ENCODE results near the gene NSUN2. TPM values are rescaled to one million over a fixed set of nuclear protein-coding genes. Genes with fewer than 3 reads are reported as not detected.

The NSUN2 gene
- total and polyA plus RNA-seq, 9 donors: 33.5 to 52.1 (median 39.3) TPM

DNA sequence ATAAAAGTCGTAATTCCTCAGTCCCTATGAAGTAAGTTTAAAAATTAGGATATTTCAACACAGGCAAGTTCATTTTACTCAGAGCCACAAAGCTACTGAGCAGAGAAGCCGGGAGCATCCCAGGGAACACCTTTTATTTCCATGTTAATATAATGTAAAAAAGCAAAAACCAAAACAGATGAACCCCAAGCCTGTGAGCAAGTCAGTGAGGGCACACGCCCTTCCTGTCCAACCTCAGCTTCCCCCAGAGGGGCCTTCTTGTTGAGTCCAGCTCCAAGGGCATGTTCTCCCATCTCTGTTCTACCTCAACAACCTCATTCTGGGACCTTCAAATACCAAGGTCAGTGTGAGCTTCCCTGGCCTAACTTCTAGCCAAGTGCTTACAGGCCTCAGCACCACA, 24.8 kb downstream of the NSUN2 start:
- Histone ChIP-seq H3K27ac (no peak overlapping the region), H3K9me3 (no peaks in the 10 kb centered on the region), H3K36me3 (no peaks in the 10 kb centered on the region), H3K4me3 (no peak overlapping the region), H3K27me3 (no peaks in the 10 kb centered on the region), H3K4me1 (ENCODE audit: insufficient read depth) (no peaks in the 10 kb centered on the region)
- DNase-seq: no peak
- intact Hi-C loops (cut with DNase I): no loop called here
- TF ChIP-seq, protein P1, sequence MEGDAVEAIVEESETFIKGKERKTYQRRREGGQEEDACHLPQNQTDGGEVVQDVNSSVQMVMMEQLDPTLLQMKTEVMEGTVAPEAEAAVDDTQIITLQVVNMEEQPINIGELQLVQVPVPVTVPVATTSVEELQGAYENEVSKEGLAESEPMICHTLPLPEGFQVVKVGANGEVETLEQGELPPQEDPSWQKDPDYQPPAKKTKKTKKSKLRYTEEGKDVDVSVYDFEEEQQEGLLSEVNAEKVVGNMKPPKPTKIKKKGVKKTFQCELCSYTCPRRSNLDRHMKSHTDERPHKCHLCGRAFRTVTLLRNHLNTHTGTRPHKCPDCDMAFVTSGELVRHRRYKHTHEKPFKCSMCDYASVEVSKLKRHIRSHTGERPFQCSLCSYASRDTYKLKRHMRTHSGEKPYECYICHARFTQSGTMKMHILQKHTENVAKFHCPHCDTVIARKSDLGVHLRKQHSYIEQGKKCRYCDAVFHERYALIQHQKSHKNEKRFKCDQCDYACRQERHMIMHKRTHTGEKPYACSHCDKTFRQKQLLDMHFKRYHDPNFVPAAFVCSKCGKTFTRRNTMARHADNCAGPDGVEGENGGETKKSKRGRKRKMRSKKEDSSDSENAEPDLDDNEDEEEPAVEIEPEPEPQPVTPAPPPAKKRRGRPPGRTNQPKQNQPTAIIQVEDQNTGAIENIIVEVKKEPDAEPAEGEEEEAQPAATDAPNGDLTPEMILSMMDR (IDR thresholded peaks at IDR 0.05): no peak
- no peak for TF ChIP-seq EP300 (IDR thresholded peaks at IDR 0.05)
- TF ChIP-seq POLR2A (IDR thresholded peaks at IDR 0.05): no peak
- WGBS, 3 donors: 90 to 93% (median 93%) methylated on average over 3 of the region's 3 CpGs

DNA sequence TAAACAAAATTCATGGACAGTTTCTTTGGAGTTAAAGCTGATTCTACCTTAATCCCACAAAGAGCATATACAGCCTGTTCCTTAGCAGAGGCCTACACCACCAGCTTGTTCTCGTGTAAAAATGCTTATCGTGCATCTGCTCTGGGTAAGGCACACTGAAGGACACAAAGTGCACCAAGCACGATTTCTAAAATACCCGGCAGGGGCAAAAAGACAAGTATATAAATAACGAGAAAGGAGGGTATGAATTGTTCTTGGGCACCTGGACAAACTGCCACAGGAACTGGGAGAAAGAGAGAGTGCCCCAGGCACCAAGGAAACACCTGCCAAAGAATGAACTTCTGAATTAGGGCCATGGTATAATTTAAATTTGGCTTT, 25.3 kb downstream of the NSUN2 start:
- no peak overlapping the region for H3K4me3 ChIP-seq
- no peaks in the 10 kb centered on the region for H3K36me3 ChIP-seq
- TF ChIP-seq, protein P1 (IDR thresholded peaks at IDR 0.05): no peak
- no peak for TF ChIP-seq POLR2A (IDR thresholded peaks at IDR 0.05)
- TF ChIP-seq EP300 (IDR thresholded peaks at IDR 0.05): no peak
- no peaks in the 10 kb centered on the region for H3K9me3 ChIP-seq
- no peak overlapping the region for H3K27ac ChIP-seq
- intact Hi-C loops (cut with DNase I): no loop called here
- no peaks in the 10 kb centered on the region for H3K27me3 ChIP-seq
- 90 to 91% (median 90%) methylated on average over 5 of the region's 5 CpGs for WGBS, 3 donors
- DNase-seq: no peak
- no peaks in the 10 kb centered on the region for H3K4me1 ChIP-seq (ENCODE audit: insufficient read depth)

DNA sequence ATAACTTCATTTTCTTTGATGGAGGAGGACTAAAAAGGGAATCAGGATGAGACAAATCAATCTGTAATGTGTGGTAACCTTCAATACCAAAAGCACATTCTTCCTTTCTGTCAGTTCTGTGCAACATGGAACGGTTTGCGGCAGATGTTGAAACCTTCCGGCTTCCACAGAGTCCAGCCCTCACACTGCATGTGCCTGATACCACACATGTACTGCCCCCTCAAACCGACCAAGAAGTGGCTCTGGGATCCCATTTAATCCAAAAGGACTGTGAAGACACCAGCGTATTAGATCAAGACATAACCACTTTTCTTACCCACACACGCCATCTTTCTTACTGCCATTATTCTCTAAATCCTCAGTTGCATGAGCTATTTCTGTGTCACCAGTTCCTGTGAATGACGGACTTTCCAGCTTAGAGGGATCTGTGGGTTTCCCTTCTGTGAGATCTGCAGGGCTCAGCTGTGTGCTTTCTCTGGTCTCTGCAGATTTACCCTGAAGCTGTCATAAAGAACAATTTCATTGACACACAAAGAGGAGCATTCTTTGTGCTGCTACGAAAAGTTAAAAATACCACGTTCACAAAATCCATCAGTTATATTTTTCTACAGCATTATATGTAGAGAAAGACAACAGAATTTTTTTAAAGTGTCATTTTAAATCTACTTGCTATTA, 25.8 kb downstream of the NSUN2 start:
- no peaks in the 10 kb centered on the region for H3K4me1 ChIP-seq (ENCODE audit: insufficient read depth)
- H3K9me3 ChIP-seq: no peaks in the 10 kb centered on the region
- H3K27ac ChIP-seq: no peak overlapping the region
- H3K27me3 ChIP-seq: no peaks in the 10 kb centered on the region
- TF ChIP-seq POLR2A (IDR thresholded peaks at IDR 0.05): no peak
- TF ChIP-seq, protein P1 (IDR thresholded peaks at IDR 0.05): no peak
- TF ChIP-seq EP300 (IDR thresholded peaks at IDR 0.05): no peak
- no peak for DNase-seq
- intact Hi-C loops (cut with DNase I): no loop called here
- no peaks in the 10 kb centered on the region for H3K36me3 ChIP-seq
- H3K4me3 ChIP-seq: no peak overlapping the region
- WGBS, 3 donors: 92 to 96% (median 95%) methylated on average over 9 of the region's 9 CpGs

DNA sequence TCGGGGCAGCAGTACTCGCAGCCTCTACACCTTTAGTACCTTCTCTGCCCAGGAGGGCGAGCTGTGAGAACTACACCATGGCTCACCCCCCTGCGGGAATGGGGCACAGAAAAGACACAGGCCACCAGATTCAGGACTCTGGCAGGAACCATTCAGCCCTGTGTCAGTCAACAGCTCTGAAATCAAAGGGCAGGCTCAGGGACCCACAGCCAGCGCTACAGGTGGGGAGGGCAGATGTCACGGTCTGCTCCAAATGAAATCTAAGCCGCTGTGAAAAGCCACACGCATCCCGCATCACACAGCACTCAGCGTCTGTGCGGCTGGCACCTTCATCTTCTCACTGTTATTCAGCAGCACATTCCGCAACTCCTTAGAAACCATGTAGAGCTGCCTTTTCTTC, 27.9 kb downstream of the NSUN2 start:
- Histone ChIP-seq H3K4me1 (ENCODE audit: insufficient read depth) (no peaks in the 10 kb centered on the region), H3K9me3 (no peaks in the 10 kb centered on the region), H3K27ac (no peak overlapping the region), H3K27me3 (no peaks in the 10 kb centered on the region), H3K4me3 (no peak overlapping the region), H3K36me3 (no peaks in the 10 kb centered on the region)
- 92 to 93% (median 93%) methylated on average over 12 of the region's 12 CpGs for WGBS, 3 donors
- no peak for DNase-seq
- TF ChIP-seq, protein P1 (IDR thresholded peaks at IDR 0.05): no peak
- no peak for TF ChIP-seq EP300 (IDR thresholded peaks at IDR 0.05)
- no peak for TF ChIP-seq POLR2A (IDR thresholded peaks at IDR 0.05)
- intact Hi-C loops (cut with DNase I): no loop called here

All from ovary (tissue), 9 donors.